HPDE6-E6E7 (cell line): ENCODE measurements around the gene SERP2.

Source experiments
- DNase-seq: peaks from one replicate; pipeline ENCODE4 v3.0.0; 2011; ENCODE audit warnings: missing footprints; ENCODE audit errors: extremely low spot score

Gene SERP2

GRCh38 chr13:44388427-44389059, 14.9 kb downstream of the SERP2 start:
- DNase-seq, result no peak

DNA sequence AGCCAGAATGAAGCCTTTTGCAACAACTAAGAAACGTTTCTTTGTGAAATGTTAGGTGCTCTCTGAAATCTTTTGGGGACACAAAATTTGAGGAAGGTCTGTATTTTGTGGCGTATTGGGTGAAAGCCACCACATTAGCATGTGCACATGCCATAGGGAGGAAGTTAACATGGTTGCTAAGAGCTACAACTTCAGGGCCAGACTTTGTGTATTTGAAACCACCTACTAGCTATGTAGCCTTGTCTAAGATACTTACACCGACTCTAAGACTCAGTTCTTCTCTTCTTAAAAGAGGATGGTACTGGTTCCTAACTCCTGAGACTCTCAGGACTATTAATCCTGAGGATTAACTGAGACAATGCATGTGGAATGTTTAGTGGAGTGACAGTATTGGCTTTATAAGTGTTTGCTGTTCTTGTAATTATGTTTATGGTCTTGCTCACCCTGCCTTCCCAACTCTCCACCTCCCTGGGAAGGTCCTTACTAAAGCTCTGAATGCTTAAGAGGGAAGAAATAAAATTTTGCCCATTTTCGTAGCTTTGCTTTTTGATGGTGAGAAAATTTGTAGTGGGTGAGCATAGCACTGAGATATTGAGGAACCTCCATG, 15.5 kb downstream of the SERP2 start:
- DNase-seq, result no peak

DNA sequence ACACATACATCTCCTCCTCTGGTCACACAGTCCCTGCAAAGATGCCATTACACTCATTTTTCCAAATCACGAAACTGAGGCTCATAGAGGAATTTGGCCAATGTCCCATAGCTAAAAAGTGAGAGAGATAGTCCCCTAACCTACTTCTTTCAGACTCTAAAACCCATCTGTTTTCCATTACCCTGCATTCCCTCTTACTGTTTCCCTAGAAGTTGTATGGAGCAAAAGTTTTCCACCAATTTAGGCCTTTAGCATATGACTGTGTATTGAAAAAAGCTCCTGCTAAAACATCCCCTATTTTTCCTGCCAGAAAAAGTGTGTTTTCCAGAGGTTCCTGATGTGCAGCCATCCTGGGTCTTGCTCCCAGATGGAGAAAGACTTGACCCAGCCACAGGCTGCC, 16.3 kb downstream of the SERP2 start:
- no peak for DNase-seq

DNA sequence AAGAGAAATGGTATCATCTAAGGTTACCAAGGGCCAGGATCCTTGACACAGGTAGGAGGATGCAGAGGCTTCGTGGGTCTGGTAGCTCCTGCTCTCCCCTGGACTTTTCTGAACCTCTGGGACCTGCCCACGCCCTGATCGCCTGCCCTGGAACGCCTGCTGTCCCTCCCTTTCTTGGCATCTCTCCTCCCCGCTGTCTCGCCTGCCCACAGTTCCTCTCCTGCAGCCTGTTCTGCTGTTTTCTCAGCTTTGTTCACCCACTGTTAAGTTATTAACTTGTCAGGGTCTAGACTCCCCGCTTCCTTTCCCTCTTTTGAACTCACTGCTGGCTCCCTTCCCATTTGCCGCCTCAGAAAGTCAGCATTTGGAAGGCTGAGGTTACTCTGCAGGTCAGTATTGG, 19.8 kb downstream of the SERP2 start:
- no peak for DNase-seq

DNA sequence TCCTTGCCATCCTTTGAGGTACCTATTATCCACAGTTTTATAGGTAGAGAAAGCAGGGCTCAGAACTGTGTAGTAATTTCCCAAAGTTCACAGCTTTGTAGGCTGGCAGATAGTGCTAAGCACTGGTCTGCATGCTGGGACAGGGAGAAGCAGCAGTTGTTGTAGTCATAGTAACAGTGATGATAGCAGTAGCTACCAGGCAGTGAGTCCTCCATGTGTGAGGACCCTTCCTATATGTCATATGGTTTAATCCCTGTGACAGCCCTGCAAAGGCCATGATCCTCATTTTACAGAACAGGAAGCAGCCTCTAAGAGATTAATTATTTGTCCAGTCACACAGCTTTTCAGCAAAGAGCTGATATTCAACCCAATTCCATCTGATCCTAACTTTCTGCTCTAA, 21.0 kb downstream of the SERP2 start:
- no peak for DNase-seq

DNA sequence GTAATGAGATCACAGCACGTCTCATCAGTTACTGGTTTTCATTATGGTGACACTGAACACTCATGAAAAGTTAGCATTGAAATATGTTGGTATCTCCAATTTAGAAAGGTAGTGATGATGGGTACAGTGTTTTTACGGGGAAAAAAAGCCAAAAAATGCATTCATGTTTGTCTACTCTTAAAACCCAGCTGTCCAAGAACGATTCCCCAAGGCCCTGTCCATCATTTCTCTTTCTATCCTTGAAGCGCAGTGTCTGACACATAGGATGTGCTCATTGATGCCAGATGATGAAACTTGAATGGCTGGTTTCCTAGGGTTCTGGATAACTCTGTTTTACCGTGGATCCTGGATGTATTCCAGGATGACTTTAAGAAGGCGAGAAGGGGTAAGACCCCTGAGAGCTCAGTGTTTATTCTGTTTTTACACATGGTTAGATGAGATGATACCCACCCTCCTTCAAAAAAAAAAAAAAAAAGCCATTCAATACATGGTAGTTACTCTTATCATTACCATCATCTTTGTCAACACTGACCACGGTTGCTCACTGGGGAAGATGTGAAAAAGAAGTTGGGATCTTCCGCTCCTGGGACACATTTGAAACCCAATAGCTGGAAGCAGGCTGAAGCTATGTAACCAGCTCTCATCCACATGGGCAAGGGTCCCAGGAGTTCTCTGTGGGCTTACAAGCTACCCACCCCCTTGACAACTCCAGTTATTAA, 22.5 kb downstream of the SERP2 start:
- DNase-seq, result no peak

DNA sequence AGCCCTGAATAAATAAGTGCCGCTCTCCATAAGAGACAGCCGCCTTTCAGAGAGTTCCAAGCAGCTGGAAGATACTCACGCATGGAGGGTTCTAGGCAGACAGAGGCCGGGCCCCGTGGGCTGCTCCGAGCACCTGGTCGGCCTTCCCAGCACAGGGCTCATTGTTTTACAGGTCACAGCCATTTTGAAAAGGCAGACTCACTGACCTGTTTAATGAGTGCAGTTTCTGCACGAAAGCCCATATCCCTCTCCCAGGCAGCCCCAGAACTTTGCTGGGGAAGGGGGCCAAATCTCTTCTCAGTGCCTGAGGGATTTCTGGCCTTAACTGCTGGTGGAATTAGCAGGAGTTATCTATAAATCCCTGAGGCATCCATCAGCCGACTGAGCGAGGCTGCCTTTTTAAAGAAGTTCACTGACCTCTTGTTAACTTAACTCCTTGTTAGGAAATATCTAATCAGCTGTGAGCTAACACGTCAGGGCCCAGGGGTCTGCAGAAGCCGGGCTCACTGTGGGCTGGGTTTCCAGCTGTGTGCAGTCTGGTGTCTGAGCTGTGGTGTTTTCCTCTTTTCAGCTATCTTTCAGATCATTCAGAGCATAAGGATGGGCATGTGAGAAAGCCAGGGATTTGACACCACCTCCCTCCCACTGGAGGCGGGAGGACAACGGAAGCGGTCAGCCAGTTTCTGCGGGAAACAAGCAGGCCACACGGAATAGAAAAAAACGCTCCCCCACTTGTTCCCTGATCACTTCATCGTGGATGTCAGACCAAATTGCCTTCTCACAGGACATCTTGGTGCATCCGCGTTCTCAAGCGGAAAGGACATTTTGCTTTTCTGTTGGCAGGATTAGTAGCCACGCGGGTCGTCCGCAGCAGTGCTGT, 23.3 kb downstream of the SERP2 start:
- no peak for DNase-seq

DNA sequence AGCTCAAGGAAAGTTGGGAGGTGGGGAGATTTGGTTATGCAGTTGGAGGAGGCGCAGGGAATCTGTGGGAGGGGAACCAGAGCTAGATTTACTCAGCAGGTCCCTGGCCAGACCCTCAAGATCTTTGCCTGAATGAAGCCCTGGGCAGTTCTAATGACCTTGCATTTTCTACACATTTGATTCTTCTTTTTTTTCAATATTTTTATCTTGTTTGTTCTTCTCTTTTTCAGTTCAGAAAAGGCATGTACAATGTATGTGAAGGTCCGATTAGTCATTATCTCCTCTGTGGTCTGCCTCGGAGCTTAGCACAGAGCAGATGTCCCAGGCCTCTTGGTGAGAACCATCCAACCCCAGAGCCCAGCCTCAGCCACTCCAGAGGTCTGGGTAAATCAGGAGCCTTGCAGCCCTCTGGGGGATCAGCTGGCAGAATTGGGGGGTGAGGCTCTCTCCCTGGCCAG, 24.2 kb downstream of the SERP2 start:
- no peak for DNase-seq

- DNase-seq, result no peak
Observed at GRCh38 chr13:44398606-44399005, 25.0 kb downstream of the SERP2 start.

DNA sequence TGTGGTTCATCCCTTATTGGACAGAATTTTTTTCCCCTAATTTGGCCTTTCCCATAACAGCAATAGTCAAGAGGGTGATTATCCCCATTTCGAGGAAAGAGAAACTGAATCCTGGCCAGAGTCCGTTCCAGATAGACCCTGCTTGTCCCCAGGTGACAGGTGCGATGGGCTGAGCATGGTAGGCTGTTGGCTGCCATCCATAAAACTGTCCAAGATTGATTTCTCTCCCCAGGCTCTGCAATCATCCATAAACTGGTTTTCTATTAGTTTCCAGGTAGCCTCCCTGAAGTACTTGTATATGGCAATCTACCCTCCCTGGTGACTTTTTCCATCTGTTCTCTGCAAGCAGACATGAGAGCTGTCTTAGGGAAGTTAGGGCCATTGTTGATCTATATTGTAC, 25.4 kb downstream of the SERP2 start:
- DNase-seq, result no peak

GRCh38 chr13:44400736-44401135, 27.1 kb downstream of the SERP2 start:
- no peak for DNase-seq

DNA sequence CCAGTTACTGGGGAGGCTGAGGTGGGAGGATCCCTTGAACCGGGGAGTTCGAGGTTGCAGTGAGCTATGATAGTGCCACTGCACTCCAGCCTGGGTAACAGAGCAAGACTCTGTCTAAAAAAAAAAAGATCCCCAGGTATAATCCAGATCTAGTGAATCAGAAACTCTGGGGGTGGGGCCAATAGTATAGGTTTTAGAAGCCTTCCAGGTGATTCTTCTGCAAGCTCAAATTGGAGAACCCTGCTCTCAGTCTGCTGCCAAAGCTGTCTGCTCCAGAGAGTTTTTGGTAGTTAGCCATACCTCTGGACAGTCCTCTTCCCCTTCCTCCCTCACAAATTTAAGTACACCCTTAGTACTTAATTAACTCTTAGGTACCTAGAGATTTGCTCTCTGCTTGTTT, 28.0 kb downstream of the SERP2 start:
- DNase-seq, result no peak

- no peak for DNase-seq
Observed at GRCh38 chr13:44402899-44403445, 29.3 kb downstream of the SERP2 start.

DNA sequence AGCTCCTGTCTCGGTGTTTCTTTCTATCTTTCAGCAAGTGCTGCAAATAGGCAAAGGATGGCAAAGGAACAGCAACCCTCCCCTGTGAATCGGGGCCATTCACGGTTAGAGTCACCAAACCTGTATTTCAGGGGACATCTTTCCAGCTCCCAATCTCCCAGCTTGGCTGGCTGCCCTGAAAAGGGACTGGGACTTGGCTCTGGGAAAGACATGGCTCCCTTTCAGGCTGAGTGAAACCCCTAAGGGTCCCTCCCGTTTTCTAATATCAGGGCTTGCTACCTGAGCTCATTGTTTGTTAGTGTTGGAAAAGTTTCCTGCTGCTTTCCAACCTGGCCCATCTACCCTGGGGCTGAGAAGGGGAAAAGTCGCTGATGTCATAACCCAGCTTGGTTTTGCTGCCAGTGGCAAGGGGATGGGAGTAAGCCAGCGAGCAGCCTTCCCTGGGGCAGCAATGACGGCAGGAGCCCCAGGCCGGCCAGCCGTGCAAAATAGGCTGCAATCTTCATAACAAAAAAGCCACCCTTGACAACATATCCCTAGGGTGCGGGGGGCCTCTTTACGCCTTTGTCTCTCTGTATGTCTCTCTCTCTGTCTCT, 29.9 kb downstream of the SERP2 start:
- DNase-seq, result no peak

DNA sequence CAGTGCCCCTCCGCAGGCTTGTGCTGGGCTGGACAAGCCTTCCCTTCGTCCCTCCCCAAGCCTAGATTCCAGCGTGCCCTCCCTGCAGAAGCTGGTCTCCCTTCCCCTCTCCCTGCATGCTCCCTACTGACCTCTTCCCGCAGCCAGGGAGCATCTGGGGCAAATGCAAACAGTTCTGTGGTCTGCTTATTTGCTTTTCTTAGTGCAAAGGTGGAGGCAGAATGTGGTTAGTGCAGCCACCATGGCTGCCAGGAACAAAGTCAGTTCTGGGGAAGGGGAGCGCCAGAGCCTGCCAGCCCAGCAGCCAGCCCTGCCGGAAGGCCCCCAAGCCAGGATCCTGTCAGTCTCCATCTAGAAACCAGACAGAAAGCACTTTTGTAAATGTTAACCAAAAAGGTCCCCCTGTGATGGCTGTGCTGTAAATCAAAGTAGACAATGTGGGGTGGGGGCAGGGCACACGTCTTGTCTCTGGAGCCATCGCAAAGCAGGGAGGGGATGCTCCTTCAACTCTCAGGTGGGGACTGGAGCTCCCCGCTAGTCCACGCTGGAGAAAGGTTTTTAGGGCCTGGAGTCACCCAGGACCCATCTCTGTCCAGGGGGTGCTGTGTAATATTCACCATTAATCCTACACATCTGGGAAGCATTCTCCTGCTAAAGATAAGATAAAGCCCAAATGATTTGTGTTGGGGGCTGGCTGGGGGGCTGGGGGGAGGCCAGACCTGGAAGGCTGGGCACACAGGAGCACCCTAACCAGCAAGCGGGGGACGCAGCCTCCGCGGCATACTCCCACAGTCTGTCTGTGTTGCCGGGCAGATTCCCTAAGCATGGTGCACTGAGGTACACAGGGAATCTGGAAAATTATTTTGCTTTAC, 30.9 kb downstream of the SERP2 start:
- no peak for DNase-seq

GRCh38 chr13:44406617-44407016, 33.0 kb downstream of the SERP2 start:
- DNase-seq, result no peak

- no peak for DNase-seq
Observed at GRCh38 chr13:44407379-44407778, 33.8 kb downstream of the SERP2 start.

DNA sequence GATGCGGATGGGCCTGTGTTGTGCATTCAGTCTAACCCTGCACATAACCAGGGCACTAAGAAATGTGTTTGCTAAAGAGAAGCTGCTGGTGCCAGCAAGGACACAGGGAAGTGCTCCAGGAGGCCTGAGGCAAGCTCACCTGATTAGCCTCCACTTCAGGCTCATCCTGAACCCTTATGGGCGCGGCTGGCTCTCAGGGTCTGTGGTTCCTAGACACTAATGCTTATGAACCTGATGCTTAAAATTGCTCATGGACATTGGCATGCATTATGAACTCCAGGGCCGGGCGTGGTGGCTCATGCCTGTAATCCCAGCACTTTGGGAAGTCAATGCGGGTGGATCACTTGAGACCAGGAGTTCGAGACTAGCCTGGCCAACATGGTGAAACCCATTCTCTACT, 34.3 kb downstream of the SERP2 start:
- DNase-seq, result no peak

DNA sequence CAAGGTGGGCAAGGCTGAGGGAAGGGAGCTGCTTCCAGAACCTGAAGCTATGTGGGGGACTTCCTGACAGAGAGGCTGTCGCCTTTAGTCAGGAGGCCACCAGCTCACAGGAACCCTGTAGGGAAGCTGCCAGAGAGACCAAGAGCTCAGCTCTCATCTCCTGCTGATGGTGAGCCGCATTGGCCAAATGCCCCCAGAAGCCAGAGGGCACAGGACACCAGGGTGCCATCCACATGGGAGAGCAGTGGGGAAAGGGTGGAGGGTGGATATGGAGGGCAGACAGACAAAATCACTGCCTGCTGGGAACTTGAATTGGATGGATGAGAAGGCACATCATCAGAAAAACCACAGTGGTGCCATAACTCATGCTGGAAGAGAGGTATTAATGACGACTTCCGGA, 36.0 kb downstream of the SERP2 start:
- DNase-seq, result no peak

DNA sequence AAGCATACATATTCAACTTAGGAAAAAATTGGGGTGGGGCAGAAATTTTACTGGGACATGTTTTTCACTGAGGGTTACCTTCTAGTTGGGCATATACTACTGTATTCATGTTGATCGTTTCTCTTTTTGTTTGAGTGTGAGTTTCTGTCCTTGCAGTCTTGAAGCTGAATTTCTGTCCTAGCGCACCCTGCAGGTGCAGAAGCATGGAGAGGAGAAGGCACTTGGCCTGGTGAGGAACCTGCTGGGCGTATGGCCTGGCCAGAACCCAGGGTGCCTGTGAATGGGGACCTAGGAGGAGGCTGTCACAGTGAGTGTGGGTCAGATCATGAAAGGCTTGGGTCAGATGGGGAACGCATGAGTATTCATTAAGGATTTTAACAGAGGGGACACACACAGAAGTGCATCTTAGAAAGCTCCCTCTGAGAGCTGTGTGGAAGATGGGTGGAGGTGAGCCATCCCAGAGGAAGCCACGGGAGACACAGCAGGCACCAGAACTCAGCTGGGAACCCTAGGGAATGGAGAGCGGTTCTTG, 36.8 kb downstream of the SERP2 start:
- DNase-seq, result no peak
